ENCODE measurements around the gene KRTAP1-5. TPM values are rescaled to one million over a fixed set of nuclear protein-coding genes. Genes with fewer than 3 reads are reported as not detected.
"Not testable (repeated sequence)": the region's sequence is repeated elsewhere in the genome, so short reads cannot be mapped to it uniquely, and the experiment has no call there.

Gene KRTAP1-5
- total RNA-seq, 2 experiments from 2014 or later: not detected

DNA sequence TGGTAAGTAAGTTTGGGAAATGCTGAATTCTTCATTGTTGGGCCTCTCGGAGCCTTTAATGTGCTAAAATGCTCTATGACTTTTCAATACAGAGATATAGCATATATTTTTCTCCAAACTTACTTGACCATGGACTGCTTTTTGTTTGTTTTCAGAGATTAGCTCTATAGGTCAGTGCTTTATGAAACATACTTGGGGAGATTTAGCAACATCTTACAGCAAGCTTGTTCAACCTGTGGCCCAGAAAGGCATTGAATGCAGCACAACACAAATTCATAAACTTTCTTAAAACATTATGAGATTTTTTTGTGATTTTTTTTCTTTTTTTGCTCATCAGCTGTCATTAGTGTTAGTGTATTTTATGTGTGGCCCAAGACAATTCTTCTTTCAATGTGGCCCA is 17.1 kb downstream of the KRTAP1-5 start:
- ChIA-PET CTCF (interaction anchor here (1.0 kb wide), 1 partner anchor 17 kb away, joined by 3 read pairs; the partner anchor contains the start of gene KRTAP1-5), POLR2A (no interaction called here)

GRCh38 chr17:41009301-41009760 is 17.7 kb downstream of the KRTAP1-5 start:
- CTCF ChIA-PET: interaction anchor here (1.0 kb wide), 1 partner anchor 17 kb away, joined by 3 read pairs; the partner anchor contains the start of gene KRTAP1-5
- POLR2A ChIA-PET: no interaction called here

DNA sequence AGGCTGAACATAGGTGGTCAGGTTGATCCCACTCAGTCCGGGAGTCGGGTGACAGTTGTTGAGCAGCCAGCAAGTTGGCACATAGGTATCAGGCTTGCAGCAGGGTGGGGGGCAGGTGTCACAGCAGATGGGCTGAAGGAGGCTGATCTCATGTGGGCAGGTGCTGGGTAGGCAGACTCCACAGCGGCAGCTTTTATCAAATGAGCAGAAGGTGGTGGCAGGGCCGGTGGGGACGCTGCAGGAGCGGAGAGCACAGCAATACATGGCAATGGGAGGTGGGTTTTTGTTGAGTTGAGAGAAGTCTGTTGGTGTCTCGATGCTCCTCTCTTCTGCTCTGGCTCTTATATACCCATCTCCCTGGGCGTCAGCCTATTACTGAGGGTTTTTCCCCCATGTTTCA is 18.2 kb downstream of the KRTAP1-5 start, which contains the start of gene KRTAP3-1:
TSS of gene KRTAP3-1 (minus strand) at position 318 of the 400 bp plus-strand sequence. CDS start at position 264, 54 bp downstream.
- CTCF ChIA-PET: interaction anchor here (1.0 kb wide), 1 partner anchor 18 kb away, joined by 3 read pairs; the partner anchor contains the start of gene KRTAP1-5

GRCh38 chr17:41004397-41004796 is 22.6 kb downstream of the KRTAP1-5 start:
- ChIA-PET CTCF (no interaction called here), POLR2A (no interaction called here)

More for the DNA sequence above, 18.2 kb downstream of the KRTAP1-5 start, which contains the start of gene KRTAP3-1:
- POLR2A ChIA-PET: no interaction called here

- CTCF ChIA-PET: no interaction called here
- POLR2A ChIA-PET: no interaction called here
Observed at GRCh38 chr17:41003926-41004325, 23.1 kb downstream of the KRTAP1-5 start.

DNA sequence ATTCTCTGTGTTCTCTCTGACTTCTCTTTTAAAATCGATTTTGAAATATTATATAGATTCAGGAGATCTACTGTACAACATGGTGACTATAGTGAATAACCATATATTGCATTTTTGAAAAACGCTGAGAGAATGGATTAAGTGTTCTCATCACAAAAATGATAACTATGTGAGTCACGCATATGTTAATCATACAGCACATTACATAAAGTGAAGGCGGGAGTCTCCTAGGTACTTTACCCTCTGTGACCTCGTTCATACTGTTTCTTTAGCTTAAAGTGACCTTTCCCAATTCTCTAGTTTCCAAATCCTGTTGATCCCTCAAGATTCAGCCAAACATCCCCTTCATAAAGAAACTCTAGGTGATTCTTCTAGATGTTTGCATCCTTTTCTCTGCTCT is 24.2 kb downstream of the KRTAP1-5 start:
- CTCF ChIA-PET: no interaction called here

GRCh38 chr17:41001795-41002194 is 25.2 kb downstream of the KRTAP1-5 start:
- ChIA-PET POLR2A (no interaction called here), CTCF (no interaction called here)

More for the DNA sequence above, 24.2 kb downstream of the KRTAP1-5 start:
- POLR2A ChIA-PET: no interaction called here

DNA sequence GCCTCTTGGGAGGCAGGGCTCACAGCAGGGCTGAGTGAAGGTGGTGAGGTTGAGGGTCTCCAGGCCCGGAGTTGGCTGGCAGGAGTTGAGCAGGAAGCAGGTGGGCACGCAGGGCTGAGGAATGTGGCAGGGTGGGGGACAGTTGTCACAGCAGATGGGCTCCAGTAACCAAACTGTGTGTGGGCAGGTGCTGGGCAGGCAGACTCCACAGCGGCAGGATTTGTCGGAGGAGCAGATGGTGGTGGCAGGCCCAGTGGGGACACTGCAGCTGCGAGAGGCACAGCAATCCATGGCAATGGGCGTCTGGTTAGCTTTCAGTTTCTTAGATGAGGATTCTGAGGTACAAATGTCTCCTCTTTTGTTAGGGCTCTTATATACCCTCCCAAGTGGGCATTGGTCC is 27.4 kb downstream of the KRTAP1-5 start, which contains the start of gene KRTAP3-2:
TSS of gene KRTAP3-2 (minus strand) at position 344 of the 400 bp plus-strand sequence. CDS start at position 291, 53 bp downstream.
- POLR2A ChIA-PET, CTCF ChIA-PET: not testable (repeated sequence)

DNA sequence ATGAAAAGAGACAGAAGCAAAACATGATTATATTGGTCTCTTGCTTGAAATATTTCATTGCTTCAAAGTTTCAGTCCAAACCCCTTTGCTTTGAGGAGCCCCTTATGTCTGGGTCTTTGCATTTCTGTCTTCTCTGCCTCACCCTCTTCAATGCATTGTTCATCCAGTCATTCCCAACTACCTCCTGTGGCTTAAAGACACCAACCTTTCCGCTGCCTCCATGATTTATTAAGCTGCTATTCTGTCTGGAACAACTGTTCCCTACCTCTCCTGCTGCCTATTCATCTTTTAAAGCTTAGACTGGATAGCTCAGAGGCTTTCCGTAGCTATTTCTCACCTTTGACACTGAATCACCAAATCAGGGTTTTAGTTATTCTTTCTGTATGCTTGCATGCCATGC is 29.6 kb downstream of the KRTAP1-5 start:
- POLR2A ChIA-PET: no interaction called here
- CTCF ChIA-PET: no interaction called here

DNA sequence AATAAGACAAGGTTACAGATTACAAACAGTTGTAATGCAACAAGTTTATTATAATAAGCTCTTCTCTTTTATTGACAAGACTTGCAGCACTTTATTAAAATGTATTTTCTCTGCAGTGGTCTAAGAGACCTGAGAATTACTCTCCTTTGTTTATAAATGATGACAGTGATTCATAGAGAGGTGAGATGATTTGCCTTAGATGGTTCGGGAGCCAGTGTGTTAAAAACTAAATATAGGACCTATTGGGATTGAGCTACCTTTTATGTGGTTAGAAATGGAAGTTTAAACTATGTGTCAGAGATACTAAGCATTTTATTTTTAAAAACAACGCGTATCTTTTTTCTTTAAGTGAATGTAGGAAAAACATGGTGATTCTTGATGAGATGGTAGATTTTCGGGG is 30.2 kb downstream of the KRTAP1-5 start:
- POLR2A ChIA-PET: no interaction called here

GRCh38 chr17:40995116-40995515 is 31.9 kb downstream of the KRTAP1-5 start:
- POLR2A ChIA-PET: no interaction called here
- CTCF ChIA-PET: no interaction called here

More for the DNA sequence above, 30.2 kb downstream of the KRTAP1-5 start:
- CTCF ChIA-PET: no interaction called here

DNA sequence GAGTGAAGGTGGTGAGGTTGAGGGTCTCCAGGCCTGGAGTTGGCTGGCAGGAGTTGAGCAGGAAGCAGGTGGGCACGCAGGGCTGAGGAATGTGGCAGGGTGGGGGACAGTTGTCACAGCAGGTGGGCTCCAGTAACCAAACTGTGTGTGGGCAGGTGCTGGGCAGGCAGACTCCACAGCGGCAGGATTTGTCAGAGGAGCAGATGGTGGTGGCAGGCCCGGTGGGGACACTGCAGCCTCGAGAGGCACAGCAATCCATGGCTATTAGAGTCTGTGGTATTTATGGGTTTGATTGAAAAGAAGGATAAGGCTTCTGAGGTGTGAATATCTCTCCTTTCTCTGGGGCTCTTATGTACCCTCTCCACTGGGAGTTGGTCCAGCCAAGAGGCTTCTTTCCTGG is 33.2 kb downstream of the KRTAP1-5 start, which contains the start of gene KRTAP3-3:
TSS of gene KRTAP3-3 (minus strand) at position 326 of the 400 bp plus-strand sequence. CDS start at position 259, 67 bp downstream.
- POLR2A ChIA-PET: no interaction called here
- CTCF ChIA-PET: no interaction called here

DNA sequence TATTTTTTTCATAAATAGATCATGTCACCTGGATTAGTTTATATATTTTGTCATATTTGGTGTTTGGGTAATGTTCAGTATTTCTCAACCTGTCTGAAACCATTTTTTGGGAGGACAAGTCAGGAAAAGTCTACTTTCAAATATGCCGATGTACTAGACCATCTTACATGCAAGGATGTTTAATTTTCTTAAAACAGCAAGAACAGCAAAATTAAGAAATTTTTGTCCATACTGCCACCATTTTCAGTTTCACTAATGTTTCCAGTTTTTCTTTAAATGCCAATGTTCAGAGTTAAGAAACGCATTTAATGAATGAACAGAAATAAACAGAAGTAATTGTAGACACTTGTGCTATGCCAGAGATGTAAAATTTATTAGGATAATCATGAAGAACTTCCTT is 33.9 kb downstream of the KRTAP1-5 start:
- POLR2A ChIA-PET: no interaction called here
- CTCF ChIA-PET: no interaction called here

DNA sequence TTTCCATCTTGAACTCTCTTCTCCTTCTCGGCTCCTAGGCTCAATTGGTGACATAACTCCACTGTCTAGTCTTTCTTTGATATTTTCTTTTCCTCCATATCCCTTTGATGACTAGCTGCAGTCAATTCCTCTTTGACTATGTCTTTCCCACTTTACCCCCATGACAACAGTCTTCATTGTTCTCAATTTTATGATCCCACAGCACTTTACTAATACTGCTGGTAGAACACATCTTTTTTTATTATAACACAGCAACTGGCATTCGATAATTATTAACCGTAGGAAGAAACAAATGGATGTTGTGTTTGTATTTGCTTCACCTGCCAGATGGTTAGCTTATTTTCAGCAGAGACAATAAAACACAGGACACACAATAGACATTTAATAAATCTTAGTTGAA is 34.3 kb downstream of the KRTAP1-5 start:
- ChIA-PET POLR2A (no interaction called here), CTCF (no interaction called here)

GRCh38 chr17:40986920-40987319 is 40.1 kb downstream of the KRTAP1-5 start:
- CTCF ChIA-PET: no interaction called here
- POLR2A ChIA-PET: no interaction called here

DNA sequence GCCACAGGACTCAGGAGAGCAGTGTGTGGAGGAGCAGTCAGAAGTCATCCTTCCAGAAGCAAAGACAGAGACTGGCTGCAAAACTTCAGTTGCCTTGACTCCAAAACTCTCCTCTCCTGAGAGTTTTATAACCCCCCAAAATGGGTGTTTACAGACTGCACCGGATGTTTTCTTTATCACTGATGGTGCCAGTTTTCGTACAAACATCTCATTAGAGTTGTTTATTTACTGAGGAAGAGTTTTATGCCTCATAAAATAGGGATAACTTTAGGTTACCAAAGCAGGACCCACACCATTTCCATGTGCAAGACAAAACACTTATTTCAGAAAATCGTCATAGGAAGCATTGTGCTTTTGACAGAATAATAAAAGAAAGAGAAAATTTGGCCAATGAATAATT is 42.8 kb downstream of the KRTAP1-5 start, which contains the start of gene KRT40:
TSS of gene KRT40 (minus strand) at position 101 of the 400 bp plus-strand sequence. CDS start at position 48, 53 bp downstream.
- POLR2A ChIA-PET: no interaction called here
- CTCF ChIA-PET: no interaction called here

DNA sequence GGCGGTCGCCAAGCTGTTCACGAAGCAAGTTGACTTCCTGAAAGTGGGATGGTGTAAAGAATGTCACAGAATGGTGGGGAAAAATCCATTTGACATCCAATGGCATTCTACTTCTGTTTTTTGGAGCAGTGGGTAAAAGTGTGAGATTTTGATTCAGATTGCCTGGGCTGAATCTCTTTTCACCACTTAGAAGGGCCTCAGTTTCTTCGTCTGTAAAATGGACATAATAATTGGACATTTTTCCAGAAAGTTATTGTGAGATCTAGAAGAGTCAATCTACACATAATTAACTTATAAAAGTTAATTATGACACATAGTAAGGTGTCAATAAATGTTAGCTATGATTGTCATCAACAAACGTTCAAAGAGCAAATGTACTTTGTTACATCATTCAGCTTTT is 45.9 kb downstream of the KRTAP1-5 start:
- ChIA-PET CTCF (interaction anchor here (0.8 kb wide), 1 partner anchor 9 kb away, joined by 3 read pairs; no protein-coding TSS in a partner anchor), POLR2A (no interaction called here)

DNA sequence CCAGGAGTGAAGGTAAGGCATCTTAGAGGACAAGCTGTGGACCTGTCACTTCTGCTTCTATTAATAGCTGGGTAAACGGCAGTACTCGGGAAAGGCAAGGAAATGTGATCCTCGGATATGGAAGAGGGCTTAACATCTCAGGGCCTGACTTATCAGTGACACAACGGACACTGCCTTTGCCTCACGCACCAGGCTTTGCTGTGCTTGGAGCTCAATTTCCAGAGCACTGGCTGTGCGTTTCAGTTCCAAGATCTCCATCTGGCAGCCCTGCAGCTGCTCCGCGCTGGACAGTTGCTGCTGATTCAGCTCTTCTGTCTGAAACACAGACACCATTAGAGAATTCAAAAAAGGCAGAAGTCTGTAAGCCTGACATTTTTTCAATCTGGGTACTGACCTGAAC is 46.4 kb downstream of the KRTAP1-5 start:
- POLR2A ChIA-PET: no interaction called here

DNA sequence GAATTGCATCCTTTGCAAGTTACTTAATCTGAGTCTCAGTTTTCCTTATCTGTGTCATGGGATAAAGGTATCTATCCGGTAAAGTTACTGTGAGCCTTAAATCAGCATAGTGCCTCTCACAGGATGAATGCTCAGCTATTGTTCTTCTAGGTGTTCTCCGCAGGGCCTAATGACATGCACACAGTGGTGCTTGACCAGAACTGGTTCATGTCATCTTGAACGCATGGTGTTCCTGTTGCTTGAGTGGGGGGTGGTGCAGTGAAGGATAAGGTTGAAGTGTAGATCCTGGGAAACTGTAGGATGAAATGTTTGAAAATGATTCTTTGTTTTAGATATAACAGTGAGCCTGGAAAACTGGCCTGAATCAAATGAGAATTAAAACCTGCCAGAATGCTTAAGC is 46.9 kb downstream of the KRTAP1-5 start:
- CTCF ChIA-PET: no interaction called here
- POLR2A ChIA-PET: no interaction called here

More for the DNA sequence above, 46.4 kb downstream of the KRTAP1-5 start:
- CTCF ChIA-PET: no interaction called here

DNA sequence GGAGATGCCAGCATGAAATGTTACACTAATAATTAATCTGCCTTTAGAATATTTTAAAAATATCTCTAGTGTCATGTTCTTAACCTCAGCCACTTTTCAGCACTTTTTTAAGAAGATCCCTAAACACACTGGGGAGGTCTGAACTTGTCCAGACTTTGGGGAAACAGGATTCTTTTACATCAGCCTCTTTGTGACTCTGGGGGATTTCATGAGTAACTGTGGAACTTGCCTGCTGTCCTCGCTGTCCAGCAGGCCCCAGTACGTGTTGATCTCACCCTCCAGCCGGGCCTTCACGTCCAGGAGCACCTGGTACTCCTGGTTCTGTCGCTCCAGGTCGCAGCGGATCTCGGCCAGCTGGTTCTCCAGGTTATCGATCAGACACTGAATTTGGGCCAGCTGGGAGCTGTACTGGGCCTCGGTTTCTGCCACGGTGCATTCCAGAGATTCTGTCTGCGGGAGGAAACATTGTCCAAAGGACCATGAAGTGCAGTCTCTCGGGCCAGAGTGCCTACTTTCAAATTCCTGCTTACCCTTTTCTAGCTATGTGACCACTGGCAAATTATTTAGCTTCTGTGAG is 48.3 kb downstream of the KRTAP1-5 start:
- CTCF ChIA-PET: no interaction called here
- POLR2A ChIA-PET: no interaction called here

Data from activated CD8-positive, alpha-beta memory T cell treated with anti-CD3 and anti-CD28 coated beads for 36 hours (primary cell).